IPS DF 19.7 (cell line): ENCODE measurements around the gene RAD9B.
"Not testable (repeated sequence)": the region's sequence is repeated elsewhere in the genome, so short reads cannot be mapped to it uniquely, and the experiment has no call there.

Source experiments
- DNase-seq: peaks from one replicate; pipeline ENCODE4 v3.0.0-alpha.2; 2013; ENCODE audit warnings: low read depth, low spot score

RAD9B gene

DNA sequence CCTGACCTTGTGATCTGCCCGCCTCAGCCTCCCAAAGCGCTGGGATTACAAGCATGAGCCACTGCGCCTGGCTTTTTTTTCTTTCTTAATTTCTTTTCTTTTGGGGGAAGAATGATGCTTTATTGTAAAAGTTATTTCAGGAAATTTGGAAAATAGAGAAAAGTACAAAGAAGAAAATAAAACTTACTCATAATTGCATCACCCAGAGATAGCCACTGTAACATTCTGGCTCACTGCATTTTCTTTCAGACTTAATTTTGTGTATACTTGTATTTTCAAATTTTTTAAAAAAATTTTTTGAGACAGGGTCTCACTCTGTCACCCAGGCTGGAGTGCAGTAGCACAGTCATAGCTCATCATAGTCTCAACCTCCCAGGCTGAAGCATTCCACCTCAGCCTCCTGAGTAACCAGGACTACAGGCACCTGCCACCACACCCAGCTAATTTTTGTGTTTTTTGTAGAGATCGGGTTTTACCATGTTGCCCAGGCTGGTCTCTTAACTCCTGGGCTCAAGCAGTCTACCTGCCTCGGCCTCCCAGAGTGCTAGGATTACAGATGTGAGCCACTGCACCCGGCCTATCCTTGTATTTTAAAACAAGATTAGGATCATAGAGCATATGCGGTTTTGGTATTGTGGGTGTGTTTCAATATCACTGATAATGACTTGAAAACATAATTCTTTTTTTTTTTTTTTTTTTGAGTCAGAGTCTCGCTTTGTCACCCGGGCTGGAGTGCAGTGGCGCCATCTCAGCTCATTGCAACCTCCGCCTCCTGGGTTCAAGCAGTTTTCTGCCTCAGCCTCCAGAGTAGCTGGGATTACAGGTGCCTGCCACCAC lies 19.0 kb downstream of the RAD9B start:
- not testable (repeated sequence) for DNase-seq

DNA sequence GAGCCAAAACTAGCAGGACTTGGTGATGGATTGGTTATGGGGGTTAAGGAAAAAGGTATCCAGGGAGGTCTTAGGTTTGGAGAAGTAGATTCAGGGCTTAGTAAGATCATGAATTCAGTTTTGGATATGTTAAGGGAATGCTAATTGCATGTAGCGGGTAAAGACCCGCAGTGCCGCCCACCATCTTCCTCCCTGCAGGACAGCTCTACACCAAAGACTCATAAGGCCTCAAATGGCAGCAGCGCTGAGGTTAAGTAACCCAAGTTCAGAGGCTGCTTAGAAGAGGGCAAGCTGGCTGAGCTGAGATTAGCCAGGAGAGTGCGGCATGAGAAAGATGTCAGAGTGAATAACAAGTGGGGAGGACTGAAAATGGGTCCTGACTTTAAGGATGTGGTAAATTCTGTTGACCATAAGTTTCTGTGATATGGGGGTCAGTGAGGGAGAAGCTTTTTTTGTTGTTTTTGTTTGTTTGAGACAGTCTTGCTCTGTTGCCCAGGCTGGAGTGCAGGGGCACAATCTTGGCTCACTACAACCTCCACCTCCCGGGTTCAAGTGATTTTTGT lies 26.2 kb downstream of the RAD9B start:
- no peak for DNase-seq

DNA sequence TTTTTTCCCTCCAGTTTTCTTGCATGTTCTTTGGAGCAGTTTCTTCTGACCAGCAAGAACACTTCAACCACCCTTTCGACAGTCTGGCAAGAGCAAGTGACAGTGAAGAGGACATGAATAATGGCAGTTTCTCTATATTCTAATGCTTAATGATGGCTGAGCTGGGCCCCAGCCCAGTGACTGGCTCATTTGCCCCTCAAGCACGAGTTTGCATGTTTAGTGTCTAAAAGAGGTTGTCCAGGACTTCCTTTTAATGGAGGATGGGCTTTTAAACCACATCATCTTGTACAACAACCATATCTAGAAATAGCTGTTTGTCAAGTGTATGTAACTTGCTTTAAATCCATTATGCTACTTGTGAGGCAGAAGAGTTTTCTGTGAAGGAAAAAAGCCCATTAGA lies 28.4 kb downstream of the RAD9B start:
- no peak for DNase-seq

DNA sequence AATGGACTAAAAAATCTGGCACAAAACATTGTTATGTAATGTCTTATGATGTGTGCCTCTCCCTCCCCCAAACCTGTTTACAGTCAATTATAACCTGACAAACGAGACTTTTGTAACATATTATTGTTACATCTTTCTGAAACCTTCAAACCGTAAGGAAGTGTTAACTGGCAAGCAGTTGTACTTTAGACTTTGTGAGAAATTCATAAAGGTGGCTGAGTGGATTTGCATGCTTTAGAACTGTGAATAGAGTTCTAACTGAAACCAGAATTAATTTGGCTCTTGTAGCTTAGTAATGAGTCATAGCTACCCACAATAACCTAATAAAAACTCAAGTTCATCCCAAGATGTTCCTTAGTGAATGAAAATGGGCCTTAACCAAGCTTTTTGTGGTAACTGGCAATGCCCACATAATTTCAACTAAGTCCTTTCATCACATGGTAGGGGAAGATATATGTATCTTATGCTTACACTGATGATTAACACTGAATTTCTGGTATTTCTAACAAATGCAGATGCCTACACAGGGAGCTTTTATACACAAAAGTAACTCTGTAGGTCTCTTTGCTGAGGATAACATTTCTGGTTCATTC lies 29.7 kb downstream of the RAD9B start:
- DNase-seq = no peak

DNA sequence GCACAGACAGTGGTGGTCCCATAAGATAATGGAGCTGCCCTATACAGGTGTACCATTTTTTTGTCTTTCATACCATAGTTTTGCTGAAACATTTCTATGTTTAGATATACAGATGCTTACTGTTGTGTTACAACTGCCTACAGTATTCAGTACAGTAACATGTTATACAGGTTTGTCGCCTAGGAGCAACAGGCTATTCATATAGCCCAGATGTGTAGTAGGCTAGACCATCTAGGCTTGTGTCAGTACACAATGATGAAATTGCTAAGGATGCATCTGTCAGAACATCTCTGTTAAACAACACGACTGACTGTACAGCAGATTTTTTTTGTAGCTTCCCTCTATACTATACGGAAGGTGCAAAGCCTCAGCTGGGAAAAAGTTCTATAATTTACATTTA lies 30.5 kb downstream of the RAD9B start:
- no peak for DNase-seq

DNA sequence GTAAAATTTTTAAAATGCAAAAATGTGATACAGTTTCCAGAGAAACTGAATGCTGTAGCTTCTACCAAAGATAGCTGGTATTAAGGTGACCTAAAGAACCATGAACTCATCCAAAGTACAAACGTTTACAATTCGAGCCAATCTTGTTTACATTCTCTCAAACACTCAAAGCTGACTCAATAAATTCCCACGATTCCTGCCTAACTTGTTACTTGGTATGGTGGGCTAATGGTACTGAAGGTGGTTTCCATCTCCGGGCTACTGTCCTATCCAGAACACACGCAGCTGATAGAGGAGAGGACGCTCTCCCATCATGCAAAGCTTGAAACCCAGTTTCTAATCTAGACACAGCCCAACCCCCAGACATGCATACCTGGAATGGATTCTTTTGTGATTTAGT lies 31.5 kb downstream of the RAD9B start:
- no peak for DNase-seq

DNA sequence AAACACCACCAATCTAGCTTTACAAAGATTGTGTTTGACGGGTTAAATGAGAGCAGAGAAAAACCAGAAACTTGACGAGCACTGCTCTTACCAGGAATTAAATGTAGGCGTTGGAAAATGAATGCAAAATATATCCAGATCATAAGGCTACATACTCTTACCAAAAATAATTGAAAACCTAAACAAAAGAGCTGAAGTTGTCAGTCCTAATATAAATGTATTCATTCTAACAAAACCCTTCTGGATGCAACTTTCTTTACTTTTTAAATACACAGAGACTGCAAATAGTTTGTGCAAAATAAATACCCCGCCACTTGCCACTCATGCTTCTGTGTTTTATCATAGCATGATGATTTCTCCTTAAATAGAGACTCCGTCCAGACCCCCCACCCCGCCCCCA lies 32.7 kb downstream of the RAD9B start:
- no peak for DNase-seq

DNA sequence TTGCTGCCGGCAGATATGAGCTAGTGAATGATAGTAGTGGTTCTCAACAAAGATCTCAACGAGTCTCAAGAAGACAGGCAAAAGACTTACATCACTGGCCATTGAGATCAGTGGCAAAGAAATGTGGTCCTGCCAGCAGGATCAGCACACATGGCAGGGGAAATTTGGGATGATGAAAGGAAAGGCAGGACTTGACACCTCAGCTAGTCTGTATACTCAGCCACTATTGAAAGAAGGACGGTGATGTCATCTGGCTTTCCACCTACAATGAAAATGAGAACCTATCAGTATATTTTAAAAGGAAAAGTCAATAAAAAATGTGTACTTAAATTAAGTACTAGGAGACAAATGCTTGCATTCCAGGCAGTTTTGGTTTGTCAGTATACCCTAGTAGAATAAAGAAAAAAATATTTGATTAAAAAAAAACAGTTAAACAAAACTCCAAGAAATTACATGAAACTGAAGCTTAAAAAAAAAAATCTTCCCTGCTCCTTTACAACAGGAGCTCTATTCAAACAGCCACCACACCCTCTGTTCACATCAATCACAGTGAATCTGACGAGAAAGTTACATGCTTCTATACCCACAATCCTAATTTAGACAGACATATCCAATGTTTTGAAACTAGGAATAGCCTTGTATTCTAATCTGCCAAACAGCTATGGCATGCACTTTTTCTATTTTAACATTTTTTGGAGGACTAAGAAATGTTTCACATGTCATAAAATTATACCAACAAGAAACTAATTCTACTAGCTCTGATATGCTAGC lies 34.9 kb downstream of the RAD9B start:
- no peak for DNase-seq

DNA sequence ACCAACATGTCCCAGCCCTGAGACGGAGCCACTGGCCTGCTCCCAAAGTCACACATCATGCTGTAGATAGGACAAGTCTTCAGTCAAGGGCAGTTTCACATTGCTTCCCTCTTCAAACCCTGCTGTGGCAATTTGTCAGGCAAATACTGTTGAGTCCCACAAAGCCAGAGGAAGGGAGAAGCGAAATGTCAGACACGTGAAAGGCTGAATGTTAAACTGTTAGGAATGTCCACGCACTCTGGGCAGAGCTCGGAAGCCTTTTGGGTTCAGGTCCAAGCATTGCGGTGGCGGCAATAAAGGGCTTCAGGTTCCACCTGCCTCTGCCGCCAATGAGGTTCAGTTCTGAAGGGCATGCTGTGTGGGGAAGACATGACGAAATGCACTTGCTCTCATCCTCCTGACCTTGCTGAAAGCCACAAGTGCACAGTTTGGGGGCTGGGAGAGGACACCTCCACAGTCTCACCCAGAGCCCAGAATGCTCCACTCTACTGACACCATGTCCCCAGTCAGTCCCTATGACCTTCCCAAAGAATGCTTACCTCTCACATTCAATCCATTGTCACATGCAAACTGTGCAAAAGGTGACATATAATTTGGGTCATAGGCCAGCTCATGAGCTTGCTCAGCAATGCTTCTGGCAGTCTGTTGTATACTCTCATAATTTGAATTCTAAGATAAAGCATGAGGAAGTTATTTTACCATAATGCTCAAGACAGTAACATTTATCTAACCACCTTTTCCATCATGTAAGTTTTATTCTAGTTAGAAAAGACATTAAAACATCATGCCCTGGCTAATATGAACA lies 35.7 kb downstream of the RAD9B start:
- DNase-seq = no peak

DNA sequence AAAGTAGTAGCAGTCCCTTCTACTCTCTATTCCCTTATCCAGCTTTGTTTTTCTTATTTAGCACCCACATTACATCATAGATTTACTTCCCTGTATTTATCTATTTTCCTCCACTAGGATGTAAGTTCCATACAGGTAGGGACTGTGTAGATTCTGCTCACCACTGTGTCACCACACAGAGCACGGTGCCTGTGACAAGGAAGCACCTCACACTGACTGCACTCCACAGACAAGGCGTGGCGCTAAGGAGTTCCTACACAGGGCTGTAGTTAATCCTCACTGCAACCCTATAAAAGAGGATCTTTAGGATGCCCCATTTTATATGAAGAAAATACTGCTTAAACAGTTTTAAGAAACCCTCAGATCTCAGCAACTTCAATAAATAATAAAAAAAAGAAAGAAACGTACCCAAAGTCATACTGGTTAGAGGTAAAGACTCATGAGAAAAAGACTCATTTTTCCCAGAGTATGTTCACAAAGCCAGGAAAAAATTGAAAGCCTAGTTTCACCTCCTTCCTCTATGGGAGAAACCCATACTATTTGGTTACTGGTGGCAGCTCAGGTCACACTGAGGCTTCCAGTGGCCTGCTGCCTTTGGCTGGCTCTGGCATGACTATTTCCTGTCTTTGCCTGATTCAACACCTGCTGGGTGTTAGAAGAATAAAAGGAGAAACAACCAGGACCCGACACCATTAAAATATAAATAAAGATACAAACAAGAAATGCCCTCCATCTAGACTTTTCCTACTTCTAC lies 36.9 kb downstream of the RAD9B start:
- no peak for DNase-seq

DNA sequence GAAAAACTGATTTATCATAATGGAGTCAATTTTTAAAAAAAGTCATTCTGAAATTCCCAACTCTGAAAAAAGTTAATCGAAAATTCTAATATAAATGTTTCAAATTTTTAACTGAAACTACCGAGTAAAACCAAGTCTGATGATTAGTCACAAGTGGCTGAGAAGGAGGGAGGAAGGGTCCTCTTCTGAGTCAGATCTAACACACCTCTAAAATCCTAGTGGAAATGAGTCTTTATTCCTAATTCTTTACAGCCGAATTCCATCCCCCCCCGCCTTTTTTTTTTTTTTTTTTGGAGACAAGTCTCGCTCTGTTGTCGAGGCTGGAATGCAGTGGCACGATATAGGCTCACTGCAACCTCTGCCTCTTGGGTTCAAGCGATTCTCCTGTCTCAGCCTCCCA lies 37.9 kb downstream of the RAD9B start:
- DNase-seq = no peak

DNA sequence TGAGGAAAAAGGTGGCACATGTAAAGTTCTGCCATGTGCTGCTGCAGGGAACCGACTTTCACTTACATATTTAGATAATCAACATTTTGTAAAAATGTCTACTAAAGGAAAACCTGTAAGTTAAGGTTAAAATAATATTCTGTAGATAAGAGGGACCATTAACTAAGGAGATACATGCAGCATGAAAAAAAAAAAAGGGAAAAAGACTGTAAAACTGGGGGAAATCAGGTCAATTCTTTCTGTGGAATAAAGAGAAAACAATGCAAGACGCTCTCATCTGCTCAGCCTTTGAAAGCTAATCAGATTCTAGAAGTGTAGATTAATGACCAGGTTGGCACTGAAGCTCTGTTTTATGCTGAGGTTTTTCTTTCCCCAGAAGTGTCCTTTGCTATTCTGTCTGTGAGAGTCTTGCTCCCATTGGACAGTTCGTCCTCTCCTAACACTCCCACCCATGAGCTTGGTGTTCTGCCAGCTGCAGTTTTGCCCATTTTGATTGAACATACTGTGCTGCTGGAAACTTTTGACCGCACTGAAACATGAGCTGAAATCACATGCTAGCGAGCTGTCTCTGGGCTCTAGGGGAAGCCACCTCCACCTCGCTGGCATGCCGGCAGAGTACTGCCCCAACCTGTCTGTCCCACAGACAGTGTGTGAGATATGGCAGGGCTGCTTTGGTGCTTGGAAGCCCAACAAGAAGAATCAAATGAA lies 41.3 kb downstream of the RAD9B start:
- no peak for DNase-seq

DNA sequence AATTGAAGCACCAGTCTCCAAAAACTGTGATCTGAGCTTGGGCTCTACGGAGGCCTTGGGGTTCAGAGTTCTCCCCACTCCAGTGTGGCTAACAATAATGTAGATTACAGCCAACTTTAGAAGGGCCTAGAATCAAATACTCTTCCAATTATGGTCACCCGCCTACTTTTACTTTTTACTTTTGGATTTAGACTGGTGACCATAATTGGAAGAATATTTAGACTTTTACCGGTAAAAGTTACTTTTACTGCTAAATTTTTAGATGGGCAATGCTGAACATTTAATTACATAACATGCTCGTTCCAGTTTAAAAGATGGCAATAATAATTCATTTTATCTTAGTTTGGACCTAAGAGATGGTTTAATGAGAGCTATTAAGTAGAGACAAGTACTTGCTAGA lies 41.8 kb downstream of the RAD9B start:
- DNase-seq = no peak

DNA sequence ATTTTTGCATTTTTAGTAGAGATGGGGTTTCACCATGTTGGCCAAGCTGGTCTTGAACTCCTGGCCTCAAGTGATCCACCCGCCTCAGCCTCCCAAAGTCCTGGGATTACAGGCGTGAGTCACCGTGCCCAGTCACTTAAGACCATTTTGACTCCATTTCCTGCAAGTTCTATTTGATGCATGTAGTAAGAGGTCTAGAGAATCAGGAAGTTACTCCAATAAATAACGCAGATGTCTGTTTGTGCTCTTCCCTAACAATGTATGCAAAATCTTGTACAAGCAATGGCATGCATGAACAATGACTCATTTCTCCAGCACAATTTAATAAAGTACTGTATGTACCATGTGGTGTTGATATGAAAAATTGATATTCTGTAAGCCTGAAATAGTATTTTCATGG lies 43.1 kb downstream of the RAD9B start:
- not testable (repeated sequence) for DNase-seq

DNA sequence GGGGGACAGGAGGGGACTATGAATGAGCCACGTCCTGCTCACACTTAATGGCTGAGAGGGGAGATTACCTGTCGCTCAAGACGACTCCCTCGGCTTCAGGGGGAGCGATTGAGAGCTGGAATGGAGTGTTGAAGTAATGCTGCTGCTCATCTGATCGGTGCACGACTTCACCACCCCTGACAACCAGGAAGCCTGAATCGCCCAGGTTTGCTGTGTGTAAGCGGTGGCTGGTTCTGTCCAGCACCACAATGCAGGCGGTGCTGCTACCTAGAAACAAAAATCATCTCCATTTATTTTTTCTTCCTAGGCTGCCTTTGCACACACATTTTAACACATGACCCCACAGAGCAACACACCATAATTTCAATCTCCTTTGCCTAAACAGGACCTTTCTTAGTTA lies 43.7 kb downstream of the RAD9B start:
- DNase-seq = no peak

DNA sequence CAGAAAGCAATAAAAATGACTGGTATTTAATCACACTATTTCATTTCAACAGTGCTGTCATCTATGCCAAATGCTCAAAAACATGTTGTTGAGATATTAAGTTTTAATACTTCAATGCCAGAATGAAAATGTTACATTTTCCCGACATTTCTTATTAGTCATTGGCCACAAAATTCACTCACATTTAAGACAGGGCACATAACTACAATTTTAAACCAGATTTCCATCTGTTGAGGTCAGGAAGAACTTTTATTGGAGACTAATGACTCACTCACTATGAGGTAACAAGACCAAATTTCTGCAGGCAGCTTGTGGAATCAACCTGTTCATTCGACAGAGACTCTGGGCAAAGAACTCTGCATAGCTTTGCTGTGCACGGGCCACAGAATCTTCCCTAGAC lies 44.2 kb downstream of the RAD9B start:
- DNase-seq = no peak

DNA sequence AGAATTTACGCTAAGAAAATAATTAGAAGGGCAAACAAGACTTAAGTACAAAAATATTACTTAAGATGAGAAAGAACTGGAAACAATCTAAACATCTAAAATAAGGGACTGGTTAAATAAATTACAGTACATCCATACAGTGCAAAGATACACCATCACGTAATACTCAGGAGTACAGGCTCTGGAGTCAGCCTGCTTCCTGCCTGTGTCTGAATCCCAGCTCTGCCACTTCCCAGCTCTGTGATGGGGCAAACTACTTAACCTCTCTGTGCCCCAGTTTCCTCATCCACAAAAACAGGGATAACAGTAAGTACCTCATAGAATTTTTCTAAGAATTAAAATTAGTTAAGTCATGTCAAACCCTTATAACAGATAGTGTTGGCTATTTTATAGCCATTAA lies 45.0 kb downstream of the RAD9B start:
- no peak for DNase-seq

DNA sequence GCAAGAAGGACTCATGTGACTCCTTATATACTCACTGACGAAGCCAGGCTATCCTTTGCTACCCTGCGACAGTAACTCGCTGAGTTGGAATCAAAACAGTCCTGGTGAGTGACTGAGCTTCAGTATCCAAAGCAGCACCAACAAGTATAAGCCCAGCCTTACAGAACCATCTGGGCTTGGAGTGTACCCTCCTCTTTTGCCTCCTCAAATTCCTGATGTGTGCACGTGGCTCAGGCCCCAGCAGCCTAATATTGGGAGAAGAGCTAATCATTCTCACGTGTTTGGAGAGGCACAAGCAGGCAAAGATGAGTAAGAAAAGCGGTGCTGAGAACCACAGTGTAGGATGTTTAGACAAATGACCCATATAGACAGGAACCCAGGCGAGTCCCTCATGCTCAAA lies 46.5 kb downstream of the RAD9B start:
- DNase-seq = no peak

DNA sequence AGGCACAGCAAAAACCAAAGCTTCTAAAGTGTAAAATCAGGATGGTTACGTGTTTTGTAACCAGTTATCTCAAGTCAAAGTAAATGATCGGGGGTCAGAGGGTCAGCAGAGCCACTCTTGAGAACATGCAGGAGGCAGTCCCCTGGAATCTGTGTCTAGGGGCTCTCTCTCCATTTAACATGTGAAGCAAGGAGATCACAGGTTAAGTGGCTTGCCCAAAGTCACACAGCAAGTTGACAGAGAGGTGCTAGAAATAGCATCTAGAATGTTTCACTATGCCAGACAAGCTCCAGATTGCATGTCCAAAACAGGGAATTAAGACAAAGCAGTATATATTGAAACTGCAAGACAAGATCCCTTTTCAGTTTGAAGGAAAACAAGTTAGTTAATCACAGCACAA lies 47.6 kb downstream of the RAD9B start:
- no peak for DNase-seq

DNA sequence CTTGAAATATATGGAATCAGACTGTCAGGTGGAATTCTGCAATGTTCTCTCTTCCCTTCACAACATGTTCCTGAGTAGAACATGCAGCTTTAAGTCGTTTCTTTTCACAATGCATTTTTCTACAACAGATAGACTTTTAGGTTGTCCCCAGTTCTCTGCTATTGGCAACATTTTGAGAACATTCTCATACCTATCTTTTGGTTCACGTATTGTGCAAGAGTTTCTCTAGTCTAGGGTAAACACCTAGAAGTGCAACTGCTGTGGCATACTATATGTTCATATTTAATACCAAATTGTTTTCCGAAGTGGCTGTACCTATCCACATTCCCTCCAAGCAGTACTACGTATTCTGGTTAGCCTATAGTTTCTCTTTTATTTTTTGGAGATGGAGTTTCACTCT lies 48.9 kb downstream of the RAD9B start:
- no peak for DNase-seq
